Skeletal muscle tissue (tissue), 4 donors: ENCODE results near the gene ZBTB1. TPM values are rescaled to one million over a fixed set of nuclear protein-coding genes. Genes with fewer than 3 reads are reported as not detected.

ENCODE experiments used
- H3K27ac ChIP-seq: one replicate; pipeline ENCODE4 v1.7.0; 2013; ENCODE audit warnings: mild to moderate bottlenecking, low read depth, low read length, inconsistent platforms
- H3K27me3 ChIP-seq, 3 donors: one replicate each; pipeline ENCODE4 v1.7.0; 2013; ENCODE audit warnings: low read length in 3 of 3; ENCODE audit not compliant: control insufficient read depth in 3 of 3, insufficient read depth in 3 of 3
- H3K36me3 ChIP-seq, 3 donors: one replicate each; pipeline ENCODE4 v1.7.0; 2013; ENCODE audit warnings: low read length in 3 of 3; ENCODE audit not compliant: control insufficient read depth in 3 of 3, insufficient read depth in 3 of 3
- H3K4me1 ChIP-seq, 3 donors: one replicate each; pipeline ENCODE4 v1.7.0; 2013; ENCODE audit warnings: low read length in 3 of 3, mild to moderate bottlenecking in 3 of 3; ENCODE audit not compliant: control insufficient read depth in 3 of 3, insufficient read depth in 3 of 3
- H3K4me3 ChIP-seq, 3 donors: one replicate each; pipeline ENCODE4 v1.7.0; 2013; ENCODE audit warnings: low read length in 3 of 3
- H3K9ac ChIP-seq, 3 donors: one replicate each; pipeline ENCODE4 v1.7.0; 2013; ENCODE audit warnings: low read length in 3 of 3, mild to moderate bottlenecking in 3 of 3, moderate library complexity in 2 of 3, low read depth in 1 of 3
- H3K9me3 ChIP-seq, 3 donors: one replicate each; pipeline ENCODE4 v1.7.0; 2013; ENCODE audit warnings: low read length in 3 of 3; ENCODE audit not compliant: control insufficient read depth in 3 of 3
- total RNA-seq: library from RNA; depleted of rRNA; stranded (reverse); fragments of >200 nt; gene quantifications from one replicate; pipeline ENCODE4 v1.2.3, GENCODE V29; 2014
- donor health status: Osteomylitis.

The ZBTB1 gene
- 32.9 TPM for total RNA-seq

GRCh38 chr14:64504310-64504896 is at the start of gene ZBTB1:
Gene ZBTB1 (plus strand): TSS chr14:64504770. CDS start chr14:64521505, 16,735 bp downstream.
- Histone ChIP-seq H3K27ac (peak within 1 kb of the TSS; percentile 99), H3K9me3 (no peaks in the 10 kb centered on the region), H3K36me3 (no peaks in the 10 kb centered on the region), H3K4me3 (peak within 1 kb of the TSS; percentile 93 to 95 (median 95)), H3K9ac (peak within 1 kb of the TSS; percentile 96 to 99 (median 99)), H3K4me1 (peaks cover 30 to 67% (median 45%) of the 10 kb centered on the region in 3 donors), H3K27me3 (no peaks in the 10 kb centered on the region)

- H3K9ac ChIP-seq, result no peak overlapping the region
- H3K9me3 ChIP-seq, result no peaks in the 10 kb centered on the region
- peaks cover 13 to 27% (median 22%) of the 10 kb centered on the region in 3 donors for H3K36me3 ChIP-seq
- H3K27me3 ChIP-seq, result no peaks in the 10 kb centered on the region
- no peak overlapping the region for H3K4me3 ChIP-seq
- no peak overlapping the region for H3K27ac ChIP-seq
- H3K4me1 ChIP-seq, result peaks cover 0 to 2% (median under 1%) of the 10 kb centered on the region in 3 donors
These were observed 45.0 kb upstream of the ZBTB1 start for GRCh38 chr14:64459405-64460136.

- H3K4me1 ChIP-seq, result peaks cover 5 to 8% (median 7%) of the 10 kb centered on the region in 3 donors
- peaks cover 0 to 11% (median 6%) of the 10 kb centered on the region in 3 donors for H3K36me3 ChIP-seq
- no peak overlapping the region for H3K4me3 ChIP-seq
- no peaks in the 10 kb centered on the region for H3K27me3 ChIP-seq
- H3K27ac ChIP-seq, result no peak overlapping the region
- no peaks in the 10 kb centered on the region for H3K9me3 ChIP-seq
- no peak overlapping the region for H3K9ac ChIP-seq
These were observed 43.3 kb upstream of the ZBTB1 start for GRCh38 chr14:64461221-64461620.

GRCh38 chr14:64463195-64463594 is 41.4 kb upstream of the ZBTB1 start:
- Histone ChIP-seq H3K27ac (no peak overlapping the region), H3K4me3 (no peak overlapping the region), H3K36me3 (peaks cover 0 to 7% (median 4%) of the 10 kb centered on the region in 3 donors), H3K27me3 (no peaks in the 10 kb centered on the region), H3K9me3 (no peaks in the 10 kb centered on the region), H3K4me1 (peaks cover 5 to 8% (median 7%) of the 10 kb centered on the region in 3 donors), H3K9ac (no peak overlapping the region)

- no peak overlapping the region for H3K9ac ChIP-seq
- peaks cover 0 to 7% (median 4%) of the 10 kb centered on the region in 3 donors for H3K36me3 ChIP-seq
- no peak overlapping the region for H3K4me3 ChIP-seq
- H3K4me1 ChIP-seq, result peaks cover 5 to 8% (median 7%) of the 10 kb centered on the region in 3 donors
- H3K9me3 ChIP-seq, result no peaks in the 10 kb centered on the region
- H3K27ac ChIP-seq, result no peak overlapping the region
- H3K27me3 ChIP-seq, result no peaks in the 10 kb centered on the region
These were observed 40.7 kb upstream of the ZBTB1 start for GRCh38 chr14:64463873-64464272.

- Histone ChIP-seq H3K9ac (peak overlapping the region in 1 of 3 donors; percentile 70), H3K36me3 (peaks cover 0 to 6% (median 4%) of the 10 kb centered on the region in 3 donors), H3K27ac (no peak overlapping the region), H3K9me3 (no peaks in the 10 kb centered on the region), H3K27me3 (no peaks in the 10 kb centered on the region), H3K4me1 (peaks cover 5 to 8% (median 7%) of the 10 kb centered on the region in 3 donors), H3K4me3 (peak overlapping the region; percentile 64 to 74 (median 72))
These were observed 39.9 kb upstream of the ZBTB1 start for GRCh38 chr14:64464651-64465050.

GRCh38 chr14:64465191-64465822 is 39.3 kb upstream of the ZBTB1 start, which contains the start of gene AKAP5:
Gene AKAP5 (plus strand): TSS chr14:64465499. CDS start chr14:64468395, 2,896 bp downstream.
- Histone ChIP-seq H3K36me3 (peaks cover 0 to 4% (median 0%) of the 10 kb centered on the region in 3 donors), H3K4me1 (peaks cover 5 to 8% (median 7%) of the 10 kb centered on the region in 3 donors), H3K27me3 (no peaks in the 10 kb centered on the region), H3K27ac (no peak within 1 kb of the TSS), H3K9me3 (no peaks in the 10 kb centered on the region), H3K9ac (peak within 1 kb of the TSS; percentile 23 to 70 (median 50)), H3K4me3 (peak within 1 kb of the TSS; percentile 72 to 77 (median 74))

- H3K4me1 ChIP-seq, result peaks cover 5 to 8% (median 7%) of the 10 kb centered on the region in 3 donors
- no peak overlapping the region for H3K27ac ChIP-seq
- H3K4me3 ChIP-seq, result peak overlapping the region; percentile 72 to 77 (median 74)
- peaks cover 0 to 4% (median 0%) of the 10 kb centered on the region in 3 donors for H3K36me3 ChIP-seq
- peak overlapping the region; percentile 21 to 70 (median 50) for H3K9ac ChIP-seq
- H3K9me3 ChIP-seq, result no peaks in the 10 kb centered on the region
- H3K27me3 ChIP-seq, result no peaks in the 10 kb centered on the region
These were observed 38.6 kb upstream of the ZBTB1 start for GRCh38 chr14:64465831-64466554.

GRCh38 chr14:64467101-64467500 is 37.5 kb upstream of the ZBTB1 start:
- peaks cover 0 to 4% (median 0%) of the 10 kb centered on the region in 3 donors for H3K36me3 ChIP-seq
- no peak overlapping the region for H3K4me3 ChIP-seq
- no peaks in the 10 kb centered on the region for H3K9me3 ChIP-seq
- H3K4me1 ChIP-seq, result peaks cover 5 to 8% (median 7%) of the 10 kb centered on the region in 3 donors
- no peak overlapping the region for H3K9ac ChIP-seq
- H3K27ac ChIP-seq, result no peak overlapping the region
- H3K27me3 ChIP-seq, result no peaks in the 10 kb centered on the region
